NCI-H526 treated with DMSO at 0.1 percent for 48 hours (cell line): Measurements from ENCODE around the gene SDCCAG8.

Source experiments
- DNase-seq: peaks from one replicate; lab custom pipeline; 2025; lab: John Stamatoyannopoulos, UW

The SDCCAG8 gene

GRCh38 chr1:243391355-243391754 is 135.5 kb downstream of the SDCCAG8 start:
- no peak for DNase-seq

- no peak for DNase-seq
These were observed 137.3 kb downstream of the SDCCAG8 start for GRCh38 chr1:243393096-243393495.

- no peak for DNase-seq
These were observed 138.2 kb downstream of the SDCCAG8 start for GRCh38 chr1:243394066-243394465.

GRCh38 chr1:243394601-243395464 is 139.0 kb downstream of the SDCCAG8 start:
- no peak for DNase-seq

DNA sequence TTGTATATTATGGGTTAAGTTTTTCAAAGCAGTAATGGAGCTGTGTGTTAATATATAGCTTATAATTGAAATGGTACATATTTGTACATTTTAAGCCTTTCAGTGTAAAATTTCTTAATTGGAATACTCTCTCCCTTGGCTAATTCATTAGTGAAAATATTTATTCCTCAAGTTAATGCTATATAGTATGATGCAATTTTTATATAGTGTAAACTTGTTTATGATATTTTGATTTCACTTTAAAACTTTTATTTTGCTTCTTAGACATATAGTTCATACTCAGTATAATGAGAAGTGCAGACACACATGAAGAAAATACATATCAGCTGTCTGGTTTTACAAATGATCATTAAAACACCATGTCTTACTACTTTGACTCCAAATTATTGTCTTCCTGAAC is 140.6 kb downstream of the SDCCAG8 start:
- DNase-seq = no peak

DNA sequence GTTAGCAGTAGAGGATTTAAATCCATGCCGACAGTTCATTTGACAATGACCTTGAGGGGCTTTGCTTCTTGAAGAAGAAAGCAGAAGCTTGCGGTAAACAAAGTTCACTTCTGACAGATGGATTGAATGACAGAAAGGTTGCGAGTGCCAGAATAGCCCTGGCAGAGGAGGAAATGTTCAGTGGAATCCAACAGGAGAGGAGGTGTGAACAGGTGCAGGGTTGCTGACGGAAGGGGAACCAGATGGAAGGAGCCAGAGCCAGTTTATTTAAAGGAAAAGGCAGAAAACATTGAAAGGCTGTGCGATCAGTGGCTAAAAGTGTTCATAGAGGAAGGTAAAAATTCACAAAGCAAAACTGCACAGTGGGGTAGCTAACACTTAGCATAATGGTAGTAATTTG is 141.0 kb downstream of the SDCCAG8 start:
- DNase-seq = no peak

GRCh38 chr1:243397613-243398321 is 141.9 kb downstream of the SDCCAG8 start:
- DNase-seq = no peak

GRCh38 chr1:243399561-243400155 is 143.8 kb downstream of the SDCCAG8 start:
- DNase-seq = no peak

DNA sequence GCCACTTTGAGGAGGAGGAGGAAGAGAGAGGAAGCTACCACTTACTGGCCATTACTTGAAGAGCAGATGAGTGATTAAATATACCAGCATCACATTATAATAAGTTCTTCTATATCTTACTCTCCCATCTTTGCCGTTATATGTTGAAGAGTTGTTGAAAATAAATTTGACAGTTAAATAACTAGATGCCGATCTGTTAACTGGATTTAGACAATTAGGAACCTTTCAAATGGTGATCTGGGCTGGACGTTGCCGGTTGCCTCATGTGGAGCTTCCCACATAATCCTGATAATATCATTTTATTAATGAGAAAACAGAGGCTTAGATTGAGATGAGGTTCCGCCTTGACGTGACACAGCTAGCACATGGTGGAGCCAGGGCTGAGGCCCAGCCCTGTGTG is 147.0 kb downstream of the SDCCAG8 start:
- no peak for DNase-seq

GRCh38 chr1:243406424-243406823 is 150.6 kb downstream of the SDCCAG8 start:
- DNase-seq = no peak

GRCh38 chr1:243407284-243408018 is 151.6 kb downstream of the SDCCAG8 start:
- no peak for DNase-seq

DNA sequence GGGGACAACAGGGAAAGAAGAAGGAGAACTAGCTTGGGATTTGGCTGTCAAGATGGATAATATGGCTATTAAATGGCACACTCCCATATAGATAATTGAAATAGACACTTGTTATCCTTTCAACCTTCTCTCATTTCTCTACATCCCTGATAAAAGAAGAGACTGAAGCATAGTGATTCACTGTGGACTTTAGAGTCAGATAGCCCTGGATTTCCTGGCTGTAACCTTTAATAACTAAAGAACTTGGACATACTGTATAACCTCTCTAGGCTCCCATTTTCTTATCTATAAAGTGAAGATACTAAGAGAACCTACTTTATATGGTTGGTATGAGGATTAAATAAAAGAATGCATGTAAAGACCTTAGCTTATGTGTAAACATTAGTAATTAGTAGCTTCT is 152.6 kb downstream of the SDCCAG8 start:
- no peak for DNase-seq

GRCh38 chr1:243409284-243409683 is 153.4 kb downstream of the SDCCAG8 start:
- no peak for DNase-seq

GRCh38 chr1:243411472-243411871 is 155.6 kb downstream of the SDCCAG8 start:
- DNase-seq = no peak

- no peak for DNase-seq
These were observed 157.8 kb downstream of the SDCCAG8 start for GRCh38 chr1:243413431-243414151.

- no peak for DNase-seq
These were observed 158.3 kb downstream of the SDCCAG8 start for GRCh38 chr1:243414152-243414494.

DNA sequence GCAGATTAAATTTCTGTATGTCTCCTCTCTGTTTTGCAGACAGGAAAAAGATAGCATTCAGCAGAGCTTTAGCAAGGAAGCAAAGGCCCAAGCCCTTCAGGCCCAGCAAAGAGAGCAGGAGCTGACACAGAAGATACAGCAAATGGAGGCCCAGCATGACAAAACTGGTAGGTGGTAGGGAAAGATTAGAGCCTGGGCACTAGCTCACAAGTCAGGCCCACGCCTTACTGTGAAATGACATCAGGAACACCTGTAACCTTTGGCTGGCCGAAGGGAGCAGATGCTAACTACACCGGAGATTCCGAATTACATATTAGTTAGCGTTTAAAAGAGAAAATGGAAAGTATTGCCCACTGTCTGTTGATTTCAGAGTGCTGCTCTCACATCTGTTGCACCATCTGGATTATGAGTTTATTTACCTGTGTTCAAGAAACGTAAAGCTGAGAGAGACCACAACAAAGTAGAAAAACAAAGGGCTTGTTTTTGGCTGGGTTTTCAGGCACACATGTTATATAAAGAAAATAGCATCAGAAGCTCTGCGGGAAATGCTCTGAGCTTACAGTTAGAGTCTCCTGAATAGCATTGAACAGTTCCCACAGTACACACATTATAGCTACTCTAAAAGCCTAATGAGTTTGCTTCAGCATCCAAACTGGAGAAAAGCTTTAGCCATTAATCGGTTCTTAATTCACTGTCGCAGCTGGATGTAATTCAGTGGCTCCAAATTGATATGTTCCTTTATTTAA is 160.0 kb downstream of the SDCCAG8 start:
- no peak for DNase-seq

GRCh38 chr1:243416495-243416894 is 160.7 kb downstream of the SDCCAG8 start:
- DNase-seq = no peak

GRCh38 chr1:243420016-243420945 is 164.4 kb downstream of the SDCCAG8 start:
- DNase-seq = no peak
